Endothelial cell of umbilical vein (primary cell): ENCODE results near the gene KLF16. TPM values are rescaled to one million over a fixed set of nuclear protein-coding genes. Genes with fewer than 3 reads are reported as not detected.

Experiments
- BruUV-seq: library from RNA; stranded (reverse); fragments of 400-500 nt; replicated peaks from 2 replicates; lab custom pipeline; 2021; lab: Mats Ljungman, UMichigan
- CTCF ChIA-PET: fragments of 300-600, 350-600 bp; sonication (Branson Sonifier 250); formaldehyde crosslinking; loops from one replicate; lab custom pipeline; 2021; ENCODE audit warnings: antibody characterized with exemption, inconsistent platforms; lab: Charles Lee
- POLR2A ChIA-PET: fragments of 300-600, 350-600 bp; sonication (Branson Sonifier 250); formaldehyde crosslinking; loops from one replicate; lab custom pipeline; 2021; ENCODE audit warnings: antibody characterized with exemption, inconsistent platforms; lab: Charles Lee
- DNase-seq: peaks from one replicate; pipeline ENCODE4 v3.0.0-alpha.2; 2011; ENCODE audit warnings: low read depth, low spot score
- FAIRE-seq: peaks from 2 replicates; lab custom pipeline; 2011; peaks lifted over from hg19 to GRCh38; lab: Jason Lieb, UNC
- H2AFZ ChIP-seq: 2 replicates; pipeline ENCODE4 v1.6.0; 2012; ENCODE audit warnings: low read depth, low read length, control low read depth, inconsistent platforms
- H3K27ac ChIP-seq: 2 replicates; pipeline ENCODE4 v1.5.1; 2011; ENCODE audit warnings: low read depth, mild to moderate bottlenecking, control low read depth, low read length, moderate library complexity; ENCODE audit not compliant: insufficient read depth
- H3K27me3 ChIP-seq, 2 experiments: 2 replicates each; pipeline versions ENCODE4 v1.6.0 to v1.6.1; 2011; ENCODE audit warnings: low read length in 2 of 2, mixed read lengths in 1 of 2; ENCODE audit not compliant: control insufficient read depth in 2 of 2, insufficient read depth in 2 of 2
- H3K36me3 ChIP-seq, 2 experiments: 2 replicates in 1 of 2; 3 replicates in 1 of 2; pipeline ENCODE4 v1.5.1; 2011; ENCODE audit warnings: low read length in 2 of 2, mild to moderate bottlenecking in 1 of 2, moderate library complexity in 1 of 2; ENCODE audit not compliant: control insufficient read depth in 2 of 2, insufficient read depth in 2 of 2; ENCODE audit errors: extremely low read depth in 1 of 2
- H3K4me1 ChIP-seq: 3 replicates; pipeline ENCODE4 v1.5.1; 2011; ENCODE audit warnings: mild to moderate bottlenecking, low read length; ENCODE audit not compliant: control insufficient read depth, insufficient read depth; ENCODE audit errors: extremely low read depth
- H3K4me2 ChIP-seq: 2 replicates; pipeline ENCODE4 v1.6.1; 2011; ENCODE audit warnings: low read length, control low read depth, mixed read lengths; ENCODE audit not compliant: insufficient read depth
- H3K4me3 ChIP-seq, 3 experiments: fragments of 200-600 bp in 1 of 3; sonication (generic), shearing (Covaris generic) in 1 of 3; replicated peaks in 1 of 3; 2 replicates each; pipeline ENCODE4 v1.5.1; 2011 to 2016; ENCODE audit warnings: control low read depth in 3 of 3, low read length in 3 of 3, mild to moderate bottlenecking in 2 of 3, inconsistent platforms in 1 of 3, low read depth in 1 of 3, moderate library complexity in 1 of 3; ENCODE audit not compliant: insufficient read depth in 1 of 3
- H3K79me2 ChIP-seq: 2 replicates; pipeline ENCODE4 v1.6.0; 2012; ENCODE audit warnings: low read length, inconsistent platforms; ENCODE audit not compliant: control insufficient read depth, insufficient read depth
- H3K9ac ChIP-seq: replicated peaks from 2 replicates; pipeline ENCODE3; 2011; ENCODE audit warnings: low read length, control low read depth; ENCODE audit not compliant: insufficient read depth; ENCODE audit errors: extremely low read depth
- H3K9me1 ChIP-seq: replicated peaks from 3 replicates; pipeline ENCODE4 v1.6.0; 2011; ENCODE audit warnings: mild to moderate bottlenecking, low read length; ENCODE audit not compliant: control insufficient read depth, insufficient read depth; ENCODE audit errors: extremely low read depth
- H3K9me3 ChIP-seq: replicated peaks from 2 replicates; pipeline ENCODE4 v1.5.1; 2012; ENCODE audit warnings: low read length, inconsistent platforms; ENCODE audit not compliant: control insufficient read depth, insufficient read depth
- H4K20me1 ChIP-seq: replicated peaks from 2 replicates; pipeline ENCODE3; 2011; ENCODE audit warnings: mild to moderate bottlenecking, low read length; ENCODE audit not compliant: control insufficient read depth, insufficient read depth; ENCODE audit errors: extremely low read depth
- CTCF ChIP-seq, 2 donors: IDR thresholded peaks; 1 replicate in 1 of 2; 2 replicates in 1 of 2; pipeline ENCODE4 v1.5.1; 2011; ENCODE audit warnings: low read length in 2 of 2, mild to moderate bottlenecking in 2 of 2, moderate library complexity in 2 of 2, control low read depth in 1 of 2, inconsistent platforms in 1 of 2, low read depth in 1 of 2; ENCODE audit not compliant: insufficient read depth in 1 of 2; ENCODE audit errors: extremely low read depth in 1 of 2
- FOS ChIP-seq: IDR thresholded peaks from 2 replicates; pipeline ENCODE4 v1.6.1; 2011; ENCODE audit warnings: mild to moderate bottlenecking, low read length, moderate library complexity, borderline replicate concordance; ENCODE audit not compliant: insufficient read depth
- GATA2 ChIP-seq: IDR thresholded peaks from 2 replicates; pipeline ENCODE4 v1.7.0; 2011; ENCODE audit warnings: low read depth, mild to moderate bottlenecking, moderate library complexity, mixed read lengths, low read length; ENCODE audit not compliant: insufficient read length, insufficient read depth
- JUN ChIP-seq: IDR thresholded peaks from 2 replicates; pipeline ENCODE4 v1.6.1; 2011; ENCODE audit warnings: borderline replicate concordance, low read depth; ENCODE audit not compliant: insufficient read length, insufficient read depth
- POLR2AphosphoS5 ChIP-seq: IDR thresholded peaks from 2 replicates; pipeline ENCODE4 v1.6.1; 2012; ENCODE audit warnings: low read depth, mild to moderate bottlenecking, control low read depth, low read length, moderate library complexity; ENCODE audit not compliant: insufficient read depth
- dilution Hi-C: fragments of 300-500 bp; cut with MboI; formaldehyde crosslinking; loops from one replicate; pipeline ENCODE4 v1.15.0; 2019; ENCODE audit warnings: low sequenced_read_pairs; ENCODE audit not compliant: extremely low pct_ligation_motif_present
- intact Hi-C: fragments of 100-400 bp; cut with micrococcal nuclease; formaldehyde crosslinking; loops from one replicate; pipeline ENCODE4 v1.10.0; 2022
- polyA plus RNA-seq, 4 experiments: library from polyadenylated mRNA; depleted of rRNA in 3 of 4; stranded (reverse) in 3 of 4; unstranded in 1 of 4; fragments of >200 nt; gene quantifications; 2 replicates each; pipeline versions ENCODE4 v1.2.1 to v1.2.3, GENCODE V29; 2011 to 2012; ENCODE audit warnings: missing spikeins in 1 of 4
- total RNA-seq: library from RNA; stranded (reverse); gene quantifications from 2 replicates; pipeline ENCODE4 v1.2.3, GENCODE V29; 2021

KLF16 gene
- total and polyA plus RNA-seq, 2 donors (not counting 3 experiments of a cell fraction or from before 2014, with no cell fraction given): 11.6 to 36.6 TPM

- H2AFZ ChIP-seq: peak overlapping the region; percentile 91
- H3K27me3 ChIP-seq: no peaks in the 10 kb centered on the region
- dilution Hi-C loops (no loop called here), intact Hi-C loops (loop anchor here (2.0 to 5.0 kb wide), 2 partner anchors 35 to 160 kb away; partner anchors contain the start of gene TCF3)
- TF ChIP-seq GATA2 (no peak), POLR2AphosphoS5 (peak; percentile 36), FOS (no peak), CTCF (IDR thresholded peaks at IDR 0.05; ENCODE audit: extremely low read depth in 1 of 2, insufficient read depth in 1 of 2, low read depth in 1 of 2, low read length in 2 of 2) (peak; percentile 47 to 62), JUN (no peak)
- POLR2A ChIA-PET: no interaction called here
- no peaks in the 10 kb centered on the region for H3K9me3 ChIP-seq
- peaks cover 3 to 11% of the 10 kb centered on the region in 2 experiments for H3K36me3 ChIP-seq
- no TSS peak for BruUV-seq
- no peaks in the 10 kb centered on the region for H4K20me1 ChIP-seq
- no peak overlapping the region for H3K9ac ChIP-seq
- CTCF ChIA-PET: interaction anchor here (4.0 kb wide), 1 partner anchor 13 kb away, joined by 24 read pairs; no protein-coding TSS in a partner anchor
- DNase-seq: peak; percentile 88
- peak overlapping the region; percentile 90 for H3K4me2 ChIP-seq
- H3K4me1 ChIP-seq: peaks cover 13% of the 10 kb centered on the region
- H3K27ac ChIP-seq: peak overlapping the region; percentile 48
- no peaks in the 10 kb centered on the region for H3K79me2 ChIP-seq
- peak; percentile 99 for FAIRE-seq
- H3K9me1 ChIP-seq: no peaks in the 10 kb centered on the region
- H3K4me3 ChIP-seq: peak overlapping the region; percentile 36 to 66 (median 39)
These were observed 50.8 kb downstream of the KLF16 start for GRCh38 chr19:1812426-1813191.
